SK-N-SH (cell line): ENCODE results near the gene CELSR1. TPM values are rescaled to one million over a fixed set of nuclear protein-coding genes. Genes with fewer than 3 reads are reported as not detected.

ENCODE experiments used
- CTCF ChIA-PET: fragments of 300-600, 350-600 bp; formaldehyde crosslinking; extraction: SDS; loops from one replicate; lab custom pipeline; 2021; lab: Yijun Ruan, JAX
- POLR2A ChIA-PET: fragments of 350-600 bp; sonication (Branson Sonifier 250); formaldehyde crosslinking; extraction: SDS; loops from one replicate; lab custom pipeline; 2020; ENCODE audit warnings: antibody characterized with exemption, inconsistent platforms; lab: Yijun Ruan, JAX
- DNase-seq: peaks from one replicate; pipeline ENCODE4 v3.0.0; 2012
- H2AFZ ChIP-seq: fragments of 200-600 bp; sonication (generic); 2 replicates; pipeline ENCODE4 v1.8.1; 2016; ENCODE audit warnings: antibody characterized with exemption, mild to moderate bottlenecking, low read depth
- H3F3A ChIP-seq: fragments of 200-600 bp; sonication (generic); replicated peaks from 2 replicates; pipeline ENCODE3; 2016; ENCODE audit warnings: antibody characterized with exemption, mild to moderate bottlenecking; ENCODE audit not compliant: insufficient read depth
- H3K27ac ChIP-seq, 2 experiments: fragments of 200-500 bp in 1 of 2; fragments of 200-600 bp in 1 of 2; sonication (Bioruptor generic) in 1 of 2; sonication (generic), shearing (Covaris generic) in 1 of 2; 2 replicates each; pipeline versions ENCODE4 v1.5.1 to v1.6.1; 2014 to 2016; ENCODE audit warnings: low read depth in 2 of 2, inconsistent platforms in 1 of 2, low read length in 1 of 2, mild to moderate bottlenecking in 1 of 2, mixed read lengths in 1 of 2
- H3K27me3 ChIP-seq: fragments of 200-600 bp; sonication (generic), shearing (Covaris generic); 2 replicates; pipeline ENCODE4 v1.6.1; 2016; ENCODE audit warnings: mixed run types; ENCODE audit not compliant: insufficient read depth
- H3K36me3 ChIP-seq, 2 experiments: fragments of 200-500 bp in 1 of 2; fragments of 200-600 bp in 1 of 2; sonication (Bioruptor generic) in 1 of 2; sonication (generic) in 1 of 2; replicated peaks in 1 of 2; 2 replicates each; pipeline versions ENCODE3 to v1.5.1; 2014 to 2016; ENCODE audit warnings: low read length in 1 of 2, mild to moderate bottlenecking in 1 of 2; ENCODE audit not compliant: insufficient read depth in 2 of 2, control insufficient read depth in 1 of 2
- H3K4me1 ChIP-seq, 2 experiments: fragments of 200-500 bp in 1 of 2; fragments of 200-600 bp in 1 of 2; sonication (Bioruptor generic) in 1 of 2; sonication (generic), shearing (Covaris generic) in 1 of 2; 2 replicates each; pipeline versions ENCODE4 v1.5.1 to v1.6.1; 2014 to 2016; ENCODE audit warnings: low read depth in 1 of 2, low read length in 1 of 2, mixed run types in 1 of 2; ENCODE audit not compliant: insufficient read depth in 2 of 2, control insufficient read depth in 1 of 2
- H3K4me2 ChIP-seq: fragments of 200-600 bp; sonication (generic), shearing (Covaris generic); 2 replicates; pipeline ENCODE4 v1.6.1; 2017; ENCODE audit warnings: mixed run types
- H3K4me3 ChIP-seq, 2 experiments: fragments of 200-500 bp in 1 of 2; fragments of 200-600 bp in 1 of 2; sonication (Bioruptor generic) in 1 of 2; sonication (generic), shearing (Covaris generic) in 1 of 2; 2 replicates each; pipeline versions ENCODE4 v1.5.1 to v1.8.1; 2014 to 2016; ENCODE audit warnings: low read depth in 2 of 2, inconsistent platforms in 1 of 2, low read length in 1 of 2, mild to moderate bottlenecking in 1 of 2, mixed read lengths in 1 of 2, moderate library complexity in 1 of 2
- H3K79me2 ChIP-seq: fragments of 200-600 bp; sonication (generic); 2 replicates; pipeline ENCODE4 v1.8.1; 2017; ENCODE audit warnings: mild to moderate bottlenecking; ENCODE audit not compliant: insufficient read depth
- H3K9ac ChIP-seq: fragments of 200-600 bp; sonication (generic); 2 replicates; pipeline ENCODE4 v1.6.1; 2017; ENCODE audit warnings: mixed run types
- H3K9me2 ChIP-seq: fragments of 200-600 bp; sonication (generic); 2 replicates; pipeline ENCODE4 v1.6.1; 2017; ENCODE audit warnings: mixed run types
- H3K9me3 ChIP-seq: fragments of 200-600 bp; sonication (generic); 2 replicates; pipeline ENCODE4 v1.6.1; 2017; ENCODE audit warnings: mixed run types, mild to moderate bottlenecking, moderate library complexity
- H4K20me1 ChIP-seq: fragments of 200-600 bp; sonication (generic); 2 replicates; pipeline ENCODE4 v1.6.1; 2017; ENCODE audit warnings: mild to moderate bottlenecking, mixed run types; ENCODE audit not compliant: insufficient read depth
- CHD2 ChIP-seq: fragments of 150-350 bp; IDR thresholded peaks from 2 replicates; pipeline ENCODE4 v1.6.1; 2018; ENCODE audit warnings: low read length; ENCODE audit not compliant: partially characterized antibody
- ELF1 ChIP-seq: IDR thresholded peaks from 2 replicates; pipeline ENCODE4 v1.4.0; 2012
- EP300 ChIP-seq, 2 experiments: IDR thresholded peaks; 2 replicates each; pipeline versions ENCODE4 v1.4.0 to v1.6.1; 2012; ENCODE audit warnings: borderline replicate concordance in 1 of 2, low read depth in 1 of 2, low read length in 1 of 2
- EZH2phosphoT487 ChIP-seq: fragments of 200-600 bp; sonication (generic); IDR thresholded peaks from 2 replicates; pipeline ENCODE4 v1.6.1; 2017; ENCODE audit warnings: low read depth, mixed run types, mild to moderate bottlenecking, antibody characterized with exemption, moderate library complexity, borderline replicate concordance
- FOXJ3 ChIP-seq: sonication (generic); formaldehyde crosslinking; IDR thresholded peaks from 2 replicates; pipeline ENCODE4 v1.5.1; 2020; ENCODE audit warnings: mild to moderate bottlenecking, missing genetic modification reagents
- GABPA ChIP-seq: IDR thresholded peaks from 2 replicates; pipeline ENCODE4 v1.4.0; 2012; ENCODE audit warnings: low read depth, mild to moderate bottlenecking
- IRF3 ChIP-seq: fragments of 150-350 bp; IDR thresholded peaks from 2 replicates; pipeline ENCODE4 v1.6.1; 2016; ENCODE audit warnings: mild to moderate bottlenecking, low read depth, low read length
- JUND ChIP-seq: IDR thresholded peaks from 2 replicates; pipeline ENCODE4 v1.4.0; 2012
- MAX ChIP-seq: IDR thresholded peaks from 2 replicates; pipeline ENCODE4 v1.4.0; 2012; ENCODE audit warnings: low read depth
- MEF2A ChIP-seq: IDR thresholded peaks from 2 replicates; pipeline ENCODE4 v1.4.0; 2012; ENCODE audit warnings: low read depth, borderline replicate concordance
- MXI1 ChIP-seq: IDR thresholded peaks from 2 replicates; pipeline ENCODE4 v1.6.1; 2012; ENCODE audit warnings: mild to moderate bottlenecking, low read depth, low read length, improper control_type of control experiment
- NFIC ChIP-seq: IDR thresholded peaks from 2 replicates; pipeline ENCODE4 v1.4.0; 2012; ENCODE audit warnings: borderline replicate concordance
- PBX3 ChIP-seq: IDR thresholded peaks from 2 replicates; pipeline ENCODE4; 2012
- POLR2AphosphoS5 ChIP-seq: IDR thresholded peaks from 2 replicates; pipeline ENCODE4 v1.6.1; 2012; ENCODE audit warnings: low read depth, low read length
- RAD21 ChIP-seq: IDR thresholded peaks from 2 replicates; pipeline ENCODE4 v1.6.1; 2012; ENCODE audit warnings: mild to moderate bottlenecking, low read length
- RCOR1 ChIP-seq: fragments of 150-350 bp; IDR thresholded peaks from 2 replicates; pipeline ENCODE4 v1.6.1; 2017; ENCODE audit warnings: antibody characterized with exemption, low read length
- RFX5 ChIP-seq: IDR thresholded peaks from 2 replicates; pipeline ENCODE4 v1.6.1; 2012; ENCODE audit warnings: mild to moderate bottlenecking, improper control_type of control experiment, low read length
- TCF12 ChIP-seq: IDR thresholded peaks from 2 replicates; pipeline ENCODE4 v1.4.0; 2012
- WGBS: methylation state at CpG from one replicate; pipeline ENCODE4 v1.1.6; 2017; ENCODE audit warnings: low lambda C conversion rate; 5-methylcytosine and 5-hydroxymethylcytosine counted together
- polyA plus RNA-seq, 3 experiments: library from polyadenylated mRNA; depleted of rRNA; stranded (reverse); fragments of >200 nt; gene quantifications; 2 replicates each; pipeline ENCODE4 v1.2.3, GENCODE V29; 2012

CELSR1 gene
- polyA plus RNA-seq, 1 of the 3 experiments (the other 2 are of a cell fraction), result 5.0 TPM

GRCh38 chr22:46465345-46465720 lies 72.1 kb downstream of the CELSR1 start:
- Histone ChIP-seq H3K9ac (no peak overlapping the region), H3K27ac (no peak overlapping the region), H3K4me2 (no peak overlapping the region), H3K4me3 (no peak overlapping the region), H4K20me1 (no peaks in the 10 kb centered on the region), H3K36me3 (no peaks in the 10 kb centered on the region), H3K4me1 (no peaks in the 10 kb centered on the region), H3K27me3 (no peaks in the 10 kb centered on the region), H3K79me2 (no peaks in the 10 kb centered on the region), H3K9me3 (no peaks in the 10 kb centered on the region), H3K9me2 (no peaks in the 10 kb centered on the region), H2AFZ (no peak overlapping the region), H3F3A (peaks cover 7% of the 10 kb centered on the region)
- 89% methylated on average over 4 of the region's 11 CpGs for WGBS
- no peak for DNase-seq
- ChIA-PET POLR2A (no interaction called here), CTCF (no interaction called here)
- no peak for TF ChIP-seq ELF1
- TF ChIP-seq JUND, result no peak
- TF ChIP-seq EZH2phosphoT487, result no peak
- no peak for TF ChIP-seq MXI1
- no peak for TF ChIP-seq RFX5
- TF ChIP-seq MEF2A, result no peak
- TF ChIP-seq TCF12, result no peak
- TF ChIP-seq IRF3, result no peak
- no peak for TF ChIP-seq FOXJ3 (CRISPR knock-in tag)
- TF ChIP-seq CHD2, result no peak
- TF ChIP-seq RCOR1, result no peak

GRCh38 chr22:46464701-46465344 lies 72.6 kb downstream of the CELSR1 start:
- 80% methylated on average over 6 of the region's 18 CpGs for WGBS
- POLR2A ChIA-PET, result no interaction called here

More at GRCh38 chr22:46464701-46465344, 72.6 kb downstream of the CELSR1 start:
- Histone ChIP-seq H3K9ac (no peak overlapping the region), H3K27me3 (no peaks in the 10 kb centered on the region), H3K9me3 (no peaks in the 10 kb centered on the region), H3K4me3 (no peak overlapping the region), H3K4me2 (no peak overlapping the region), H3K9me2 (no peaks in the 10 kb centered on the region), H3K36me3 (no peaks in the 10 kb centered on the region), H2AFZ (no peak overlapping the region), H3F3A (peaks cover 7% of the 10 kb centered on the region), H4K20me1 (no peaks in the 10 kb centered on the region), H3K27ac (no peak overlapping the region), H3K79me2 (no peaks in the 10 kb centered on the region), H3K4me1 (no peaks in the 10 kb centered on the region)
- no peak for TF ChIP-seq POLR2AphosphoS5
- no peak for TF ChIP-seq NFIC
- no peak for TF ChIP-seq EP300 (IDR thresholded peaks at IDR 0.05; ENCODE audit: borderline replicate concordance in 1 of 2, low read depth in 1 of 2, low read length in 1 of 2)
- no peak for TF ChIP-seq PBX3
- no peak for TF ChIP-seq GABPA
- no peak for TF ChIP-seq MAX
- TF ChIP-seq RAD21, result no peak
- CTCF ChIA-PET, result no interaction called here
- DNase-seq, result no peak
